Measurements from ENCODE around the gene P4HA2.

P4HA2 gene

GRCh38 chr5:132264546-132265335, 37.1 kb upstream of the P4HA2 start:
- no peak for DNase-seq (ENCODE audit: low spot score)

GRCh38 chr5:132263548-132264261, 36.1 kb upstream of the P4HA2 start:
- DNase-seq (ENCODE audit: low spot score): peak; percentile 89

DNA sequence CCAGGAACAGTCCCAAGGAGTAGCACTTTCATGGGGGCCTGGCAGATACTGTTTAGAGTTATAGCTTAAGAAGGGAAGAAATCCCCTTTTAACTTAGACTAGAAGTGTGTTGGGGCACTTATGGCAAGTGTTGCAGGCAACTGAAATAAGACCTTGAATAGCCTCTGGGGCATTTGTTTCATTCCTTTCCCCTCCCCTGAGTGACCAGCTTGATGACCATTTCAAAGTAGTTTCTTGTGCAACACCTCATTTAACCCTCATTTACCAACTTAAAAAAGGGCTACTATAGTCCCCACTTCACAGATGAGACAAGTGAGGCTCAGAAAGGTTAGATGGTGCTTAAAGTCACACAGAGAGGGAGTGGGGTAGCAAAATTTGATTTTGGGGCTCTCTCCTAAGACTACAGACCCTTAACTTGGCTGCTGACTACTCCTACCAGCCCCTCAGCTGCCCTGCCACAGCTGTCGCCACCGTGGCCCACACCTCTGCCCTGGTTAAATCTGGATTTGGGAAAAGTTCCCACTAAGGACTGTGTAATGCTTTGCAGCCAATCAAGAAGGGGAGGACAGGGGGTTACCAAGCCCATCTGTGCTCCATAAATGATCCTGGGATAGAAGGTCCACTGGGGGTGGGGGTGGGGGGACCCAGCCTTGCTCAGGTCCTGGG, 35.4 kb upstream of the P4HA2 start:
- no peak for DNase-seq (ENCODE audit: low spot score)

DNA sequence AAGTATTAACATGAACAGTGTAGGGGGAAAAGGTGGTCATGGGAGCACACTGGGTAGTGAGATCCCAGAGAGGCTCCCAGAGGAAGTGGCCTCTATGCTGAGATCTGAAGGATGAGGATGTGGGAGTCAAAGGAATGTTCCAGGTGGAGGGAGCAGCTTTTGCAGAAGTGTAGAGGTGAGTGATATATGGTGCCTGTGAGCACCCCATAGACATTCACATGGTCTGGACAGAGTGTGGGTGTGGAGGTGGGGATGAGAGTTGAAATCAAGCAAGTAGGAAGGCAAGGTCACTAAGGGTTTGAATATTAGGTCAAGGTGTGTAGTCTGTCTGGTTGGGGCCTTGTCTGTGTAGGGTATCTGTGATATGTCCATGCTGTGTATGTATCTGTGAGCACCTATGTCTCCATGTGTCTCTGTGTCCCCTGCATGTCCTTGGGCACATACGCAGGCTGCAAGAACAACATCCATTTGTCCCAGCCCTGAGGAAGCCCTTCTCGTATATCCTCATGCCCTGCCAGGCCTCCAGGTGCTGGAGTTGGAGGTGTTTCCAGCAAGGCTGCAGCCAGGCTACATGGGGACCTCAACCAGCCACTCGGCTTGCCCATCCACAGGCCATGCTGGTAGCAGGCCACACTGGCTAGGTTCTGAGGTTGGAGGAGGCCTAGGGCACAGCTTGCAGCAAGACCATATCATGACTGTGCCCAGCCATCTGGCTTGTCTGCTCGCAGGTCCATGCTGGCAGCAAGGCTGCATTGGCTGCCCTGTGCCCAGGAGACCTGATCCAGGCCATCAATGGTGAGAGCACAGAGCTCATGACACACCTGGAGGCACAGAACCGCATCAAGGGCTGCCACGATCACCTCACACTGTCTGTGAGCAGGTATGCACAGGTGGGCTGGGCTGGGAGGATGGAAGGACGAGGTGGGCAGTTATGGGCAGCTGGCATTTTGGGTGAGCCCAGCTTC, 34.5 kb upstream of the P4HA2 start:
- DNase-seq (ENCODE audit: low spot score): no peak

DNA sequence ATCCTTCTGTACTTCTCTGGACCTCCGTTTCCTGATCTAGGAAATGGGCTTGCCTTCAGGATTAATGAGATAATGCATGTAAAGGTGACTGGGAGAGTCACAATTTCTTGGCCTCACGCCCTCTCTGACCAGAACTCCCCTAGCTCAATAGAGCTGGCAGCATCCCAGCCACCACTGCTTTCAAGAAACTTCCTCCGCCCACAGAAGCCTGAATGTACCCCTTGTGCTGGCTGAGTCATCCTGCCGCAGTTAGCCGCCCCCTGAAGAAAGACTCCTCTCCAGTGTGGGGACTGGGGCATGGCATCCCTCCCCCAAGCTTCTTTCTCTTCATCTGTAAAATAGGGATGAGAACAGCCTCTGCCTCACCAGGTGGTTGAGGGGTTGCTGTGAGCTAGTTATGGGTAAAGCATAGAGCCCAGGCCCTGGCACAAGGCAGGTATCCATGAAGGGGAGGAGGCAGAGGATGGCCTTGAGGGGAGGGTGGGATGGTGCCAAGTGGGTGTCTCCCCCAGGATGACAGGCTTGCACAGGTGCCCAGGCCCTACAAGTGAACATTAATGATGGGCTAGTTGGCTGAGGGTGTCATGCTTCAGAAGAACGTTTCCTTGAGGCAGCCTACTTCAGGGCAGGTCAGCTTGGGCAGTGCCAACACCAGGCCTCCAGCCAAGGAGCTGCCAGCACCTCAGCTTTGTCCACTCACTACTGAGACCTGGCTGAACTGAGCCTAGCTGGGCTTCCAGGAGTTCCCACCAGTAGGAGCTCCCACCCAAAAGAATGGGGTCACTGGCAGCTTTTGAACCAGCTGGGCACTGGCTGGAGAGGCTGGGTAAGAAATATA, 33.3 kb upstream of the P4HA2 start:
- DNase-seq (ENCODE audit: low spot score): no peak

GRCh38 chr5:132260051-132260450, 32.4 kb upstream of the P4HA2 start:
- no peak for DNase-seq (ENCODE audit: low spot score)

- DNase-seq (ENCODE audit: low spot score): peak; percentile 89
These were observed 31.6 kb upstream of the P4HA2 start for GRCh38 chr5:132259069-132259851.

- peak; percentile 66 for DNase-seq (ENCODE audit: low spot score)
These were observed 30.7 kb upstream of the P4HA2 start for GRCh38 chr5:132258102-132259068.

GRCh38 chr5:132257131-132258101, 29.8 kb upstream of the P4HA2 start, which contains the start of gene PDLIM4:
Gene PDLIM4 (plus strand): TSS chr5:132257696. CDS start chr5:132257735, 39 bp downstream.
- DNase-seq (ENCODE audit: low spot score): peak; percentile 73

GRCh38 chr5:132256783-132257130, 29.1 kb upstream of the P4HA2 start:
- DNase-seq (ENCODE audit: low spot score): no peak

- DNase-seq (ENCODE audit: low spot score): no peak
These were observed 28.6 kb upstream of the P4HA2 start for GRCh38 chr5:132256086-132256782.

GRCh38 chr5:132254321-132254977, 26.8 kb upstream of the P4HA2 start:
- DNase-seq (ENCODE audit: low spot score): no peak

DNA sequence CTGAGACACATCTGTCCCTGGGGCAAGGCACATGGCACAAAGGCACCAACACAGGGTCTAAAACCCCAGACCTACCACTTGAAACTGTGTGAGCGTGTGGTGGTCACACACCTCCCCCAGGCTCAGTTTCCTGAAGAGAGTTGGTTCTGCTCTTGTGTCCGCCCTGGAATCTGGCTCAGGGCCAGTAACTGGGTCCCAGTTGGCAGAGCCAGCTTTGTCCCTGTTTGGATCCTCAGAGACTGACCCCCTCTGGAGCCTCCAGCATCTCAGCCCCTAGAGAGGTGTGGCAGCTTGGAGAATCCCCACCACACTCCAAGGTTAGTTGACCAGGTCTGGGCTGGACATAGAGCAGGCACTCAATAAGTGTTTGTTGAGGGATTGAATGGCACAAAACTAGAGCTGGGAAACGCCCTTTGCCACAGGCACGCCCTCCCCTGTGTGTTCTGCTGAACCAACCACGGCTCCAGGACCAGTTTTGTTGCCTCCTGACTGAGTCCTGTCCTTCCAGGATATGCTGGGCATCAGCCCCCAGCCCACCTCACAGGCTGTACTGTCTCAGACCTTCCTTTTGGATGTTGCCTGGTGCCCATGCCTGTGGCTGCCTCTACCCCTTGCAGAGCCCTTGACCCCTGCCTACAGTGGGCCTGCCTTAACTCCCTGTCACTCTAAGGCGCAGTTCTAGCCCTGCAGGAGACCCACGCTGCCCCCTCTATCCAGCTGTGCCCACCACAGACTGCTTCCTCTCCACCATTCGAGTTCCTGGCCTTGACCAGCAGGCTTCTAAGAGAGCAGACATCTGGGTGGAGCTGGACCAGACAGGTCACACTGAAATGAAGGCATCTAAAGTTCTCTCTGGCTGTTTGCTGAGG, 26.0 kb upstream of the P4HA2 start:
- no peak for DNase-seq (ENCODE audit: low spot score)

GRCh38 chr5:132253008-132253441, 25.4 kb upstream of the P4HA2 start:
- no peak for DNase-seq (ENCODE audit: low spot score)

DNA sequence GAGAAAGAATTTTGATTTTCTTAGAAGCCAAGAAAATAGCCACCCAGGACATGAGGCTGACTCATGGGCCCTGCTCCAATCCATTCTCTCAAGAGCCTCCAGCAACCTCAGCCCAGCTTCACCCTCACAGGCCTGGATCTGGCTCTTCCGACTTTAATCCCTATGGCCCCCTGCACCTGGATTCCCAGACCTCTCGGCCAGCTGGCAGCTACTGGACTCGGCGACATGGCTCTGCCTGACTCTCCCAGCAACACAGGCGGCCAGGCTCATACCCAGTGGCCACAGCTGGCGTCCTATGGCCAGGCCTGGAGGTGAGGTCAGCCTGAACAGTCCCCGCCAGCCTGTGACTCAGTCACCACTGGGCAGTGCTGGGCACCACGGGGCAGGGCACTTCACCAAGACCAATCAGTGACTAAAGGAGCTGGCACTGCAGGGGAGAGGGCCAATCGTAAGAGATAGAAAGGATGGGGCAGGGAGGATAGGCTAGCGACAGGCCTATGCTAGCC, 23.6 kb upstream of the P4HA2 start:
- DNase-seq (ENCODE audit: low spot score): no peak

All from AG08396 (cell line).